GM12801 (cell line): Measurements from ENCODE around the gene MALRD1.

ENCODE experiments used
- CTCF ChIP-seq: IDR thresholded peaks from one replicate; pipeline ENCODE4 v1.5.1; 2011; ENCODE audit warnings: control low read depth; ENCODE audit not compliant: insufficient read length; ENCODE audit errors: extremely low read depth

Gene MALRD1

GRCh38 chr10:19656420-19657042 is 607.9 kb downstream of the MALRD1 start:
- TF ChIP-seq CTCF: no peak

GRCh38 chr10:19658131-19658530 is 609.5 kb downstream of the MALRD1 start:
- no peak for TF ChIP-seq CTCF

GRCh38 chr10:19658622-19659233 is 610.1 kb downstream of the MALRD1 start:
- no peak for TF ChIP-seq CTCF

- no peak for TF ChIP-seq CTCF
Observed at GRCh38 chr10:19659920-19660655, 611.5 kb downstream of the MALRD1 start.

- TF ChIP-seq CTCF: no peak
Observed at GRCh38 chr10:19663344-19663743, 614.7 kb downstream of the MALRD1 start.

GRCh38 chr10:19668116-19668515 is 619.5 kb downstream of the MALRD1 start:
- no peak for TF ChIP-seq CTCF

- no peak for TF ChIP-seq CTCF
Observed at GRCh38 chr10:19676063-19676462, 627.5 kb downstream of the MALRD1 start.
